Raji (cell line): Measurements from ENCODE around the gene XPO5.
A peak's percentile ranks its signal among the peaks of the same experiment; 100 is the strongest.

Source experiments
- POLR2A ChIP-seq: IDR thresholded peaks from 2 replicates; pipeline ENCODE4 v1.6.1; 2011; ENCODE audit warnings: low read depth, low read length, control low read depth; ENCODE audit not compliant: insufficient read depth

The XPO5 gene

GRCh38 chr6:43541774-43542471, 33.9 kb downstream of the XPO5 start:
- TF ChIP-seq POLR2A: no peak

DNA sequence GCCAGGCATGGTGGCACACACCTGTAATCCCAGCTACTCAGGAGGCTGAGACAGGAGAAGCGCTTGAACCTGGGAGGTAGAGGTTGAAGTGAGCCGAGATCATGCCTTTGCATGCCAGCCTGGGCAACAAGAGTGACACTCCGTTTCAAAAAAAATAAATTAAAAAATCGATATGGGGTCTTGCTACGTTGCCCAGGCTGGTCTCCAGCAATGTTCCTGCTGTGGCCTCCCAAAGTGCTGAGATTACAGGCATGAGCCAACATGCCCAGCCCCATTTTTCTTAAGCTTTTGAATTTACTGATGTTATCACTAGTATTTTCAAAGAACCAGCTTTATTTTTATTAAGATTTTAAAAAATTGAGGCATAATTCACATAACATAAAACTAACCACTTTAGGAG, 35.3 kb downstream of the XPO5 start:
- TF ChIP-seq POLR2A: no peak

- TF ChIP-seq POLR2A: no peak
Measured at GRCh38 chr6:43532201-43532600, 43.6 kb downstream of the XPO5 start.

GRCh38 chr6:43524483-43524961, 51.3 kb downstream of the XPO5 start:
- no peak for TF ChIP-seq POLR2A

DNA sequence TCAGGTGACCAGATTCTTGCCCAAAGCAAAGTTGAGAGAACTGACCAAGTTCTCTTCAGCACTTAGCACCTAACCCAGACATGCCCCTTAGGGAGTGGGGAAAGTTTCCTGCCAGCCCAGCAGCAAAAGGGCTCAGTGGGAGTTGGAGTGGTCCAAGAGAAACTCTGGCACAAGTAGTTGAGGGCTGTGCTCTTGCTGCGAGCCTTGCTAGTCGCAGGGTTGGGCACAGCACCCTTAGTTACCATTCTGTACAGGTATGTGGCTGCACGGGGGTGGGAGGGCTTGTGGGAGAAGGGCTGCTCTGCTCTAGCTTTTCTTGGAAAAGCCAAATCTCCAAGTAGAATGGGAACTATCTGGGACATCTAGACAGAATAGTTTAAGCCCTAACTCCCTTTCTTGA, 52.6 kb downstream of the XPO5 start:
- no peak for TF ChIP-seq POLR2A

- no peak for TF ChIP-seq POLR2A
Measured at GRCh38 chr6:43522547-43523261, 53.1 kb downstream of the XPO5 start.

- no peak for TF ChIP-seq POLR2A
Measured at GRCh38 chr6:43521836-43522235, 54.0 kb downstream of the XPO5 start.

GRCh38 chr6:43520097-43520496, 55.7 kb downstream of the XPO5 start:
- no peak for TF ChIP-seq POLR2A

- no peak for TF ChIP-seq POLR2A
Measured at GRCh38 chr6:43517505-43518357, 58.1 kb downstream of the XPO5 start.

DNA sequence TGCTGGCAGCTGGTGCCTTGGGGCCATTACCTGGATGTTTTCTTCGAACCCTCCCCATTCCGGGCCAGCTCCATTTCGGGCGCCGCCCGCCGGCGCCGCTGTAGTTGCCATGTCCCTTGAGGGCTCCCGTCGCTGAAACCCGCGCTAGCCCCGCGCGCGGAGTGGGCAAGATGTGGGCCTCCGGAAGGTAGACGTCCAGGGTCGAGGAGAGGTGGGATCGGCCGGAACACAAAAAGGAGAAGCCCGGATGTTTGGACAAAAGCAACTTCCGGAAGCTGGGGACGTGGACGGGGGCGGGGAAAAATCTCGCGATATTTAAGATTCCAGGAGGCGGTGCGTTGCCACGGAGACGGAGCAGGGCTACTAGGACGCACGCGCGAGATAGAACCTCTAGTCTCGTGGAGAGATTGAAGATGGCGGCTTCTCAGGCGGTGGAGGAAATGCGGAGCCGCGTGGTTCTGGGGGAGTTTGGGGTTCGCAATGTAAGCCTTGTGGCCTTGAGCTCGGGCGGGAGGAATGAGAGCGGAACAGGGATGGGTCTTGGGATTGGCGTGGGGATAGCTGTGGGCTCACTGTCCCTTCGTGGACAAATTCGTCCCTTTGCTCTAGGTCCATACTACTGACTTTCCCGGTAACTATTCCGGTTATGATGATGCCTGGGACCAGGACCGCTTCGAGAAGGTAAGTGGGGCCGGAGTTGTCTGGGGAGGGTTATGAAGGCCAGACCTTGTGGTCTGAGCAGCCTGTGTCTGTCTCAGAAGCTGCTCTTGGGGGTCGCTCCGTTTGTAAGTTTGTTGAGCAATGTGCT, 58.9 kb downstream of the XPO5 start, which contains the start of the genes POLR1C and YIPF3:
Gene POLR1C, plus strand, starts transcription at position 393 of the 808 bp plus-strand sequence. Its CDS starts 21 bp downstream, at position 414.
Gene YIPF3, minus strand, starts transcription at position 230 of the 808 bp plus-strand sequence. Its CDS starts 119 bp downstream, at position 111.
- peak; percentile 98 for TF ChIP-seq POLR2A

DNA sequence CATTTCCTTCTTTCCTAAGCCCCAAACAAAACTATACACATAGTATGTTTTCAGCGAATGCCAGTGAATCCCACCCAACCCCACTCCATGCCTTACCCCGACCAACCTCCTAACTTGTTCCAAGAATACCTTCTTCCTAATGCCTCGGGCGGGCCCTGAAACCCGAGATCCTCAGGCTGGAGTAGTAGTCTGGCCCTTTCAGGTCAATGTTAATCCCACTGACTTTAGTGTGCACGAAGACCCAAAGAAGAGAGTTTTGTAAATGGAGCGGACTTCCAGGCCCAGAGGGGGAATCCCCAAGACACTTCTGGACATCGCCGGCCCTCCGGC, 59.5 kb downstream of the XPO5 start:
- no peak for TF ChIP-seq POLR2A

DNA sequence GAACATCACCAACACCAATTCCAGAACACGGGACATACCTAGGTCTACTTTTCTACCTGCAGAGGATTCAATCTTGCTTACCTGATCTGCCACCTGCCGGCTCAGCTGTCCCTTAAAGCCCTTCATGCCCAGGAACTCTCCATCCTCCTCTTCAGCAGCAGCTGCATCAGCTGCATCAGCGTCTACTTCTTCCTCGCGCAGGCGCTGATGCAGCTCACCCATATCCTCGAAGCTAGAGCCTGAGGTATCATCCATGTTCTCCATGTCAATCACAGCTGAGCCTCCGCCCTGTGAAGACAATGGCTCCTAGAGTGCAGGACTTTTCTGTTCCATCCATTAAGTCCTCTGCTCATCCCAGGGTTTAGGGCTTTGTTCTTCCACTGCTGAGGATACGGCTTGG, 60.0 kb downstream of the XPO5 start:
- TF ChIP-seq POLR2A: no peak

- no peak for TF ChIP-seq POLR2A
Measured at GRCh38 chr6:43511824-43512415, 63.9 kb downstream of the XPO5 start.

DNA sequence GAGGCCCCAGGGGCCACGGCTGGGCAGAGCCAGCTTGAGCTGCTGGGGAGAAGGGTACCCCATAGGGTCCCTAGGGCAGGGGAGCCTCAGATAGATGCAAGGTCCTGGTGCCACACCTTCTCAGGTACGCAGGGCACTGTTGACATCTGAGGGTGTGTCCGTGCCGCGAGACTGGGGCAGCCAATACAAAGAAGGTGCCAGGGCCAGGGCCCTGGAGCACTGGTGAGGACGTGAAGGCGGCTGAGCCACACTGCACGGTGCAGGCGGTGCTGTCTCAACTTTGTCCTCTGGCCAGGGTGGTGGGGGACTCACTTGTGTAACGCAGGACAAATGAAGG, 65.0 kb downstream of the XPO5 start:
- no peak for TF ChIP-seq POLR2A
